AG08396 (cell line): ENCODE data around the gene FBLIM1.
A peak's percentile ranks its signal among the peaks of the same experiment; 100 is the strongest.
"Not testable (repeated sequence)": the region's sequence is repeated elsewhere in the genome, so short reads cannot be mapped to it uniquely, and the experiment has no call there.

Experiments
- DNase-seq: peaks from one replicate; pipeline ENCODE4 v3.0.0; 2012; ENCODE audit warnings: low spot score, mixed read lengths

FBLIM1 gene

GRCh38 chr1:15768388-15768787 lies 9.8 kb downstream of the FBLIM1 start:
- no peak for DNase-seq

DNA sequence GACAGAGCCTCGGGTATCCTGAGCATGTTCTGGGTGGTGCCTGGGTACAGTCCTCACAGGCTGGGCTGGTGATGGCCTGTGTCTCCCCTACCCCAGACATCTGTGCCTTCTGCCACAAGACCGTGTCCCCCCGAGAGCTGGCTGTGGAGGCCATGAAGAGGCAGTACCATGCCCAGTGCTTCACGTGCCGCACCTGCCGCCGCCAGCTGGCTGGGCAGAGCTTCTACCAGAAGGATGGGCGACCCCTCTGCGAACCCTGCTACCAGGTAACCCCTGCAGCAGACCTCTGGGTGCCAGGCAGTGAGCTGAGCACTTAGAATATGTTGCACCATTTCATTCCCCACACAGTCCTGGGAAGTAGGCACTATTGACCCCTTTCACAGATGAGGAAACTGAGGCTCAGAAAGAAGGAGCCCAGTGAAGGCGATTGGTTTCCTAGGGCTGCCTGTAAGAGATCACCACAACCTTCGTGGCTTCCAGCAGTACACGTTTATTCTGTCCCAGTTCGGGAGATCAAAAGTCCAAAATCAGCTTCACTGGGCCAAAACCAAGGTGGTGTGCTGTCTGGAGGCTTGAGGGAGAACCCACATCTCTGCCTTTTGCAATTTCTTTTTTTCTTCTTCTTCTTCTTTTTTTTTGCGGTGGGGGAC lies 11.8 kb downstream of the FBLIM1 start:
- no peak for DNase-seq

DNA sequence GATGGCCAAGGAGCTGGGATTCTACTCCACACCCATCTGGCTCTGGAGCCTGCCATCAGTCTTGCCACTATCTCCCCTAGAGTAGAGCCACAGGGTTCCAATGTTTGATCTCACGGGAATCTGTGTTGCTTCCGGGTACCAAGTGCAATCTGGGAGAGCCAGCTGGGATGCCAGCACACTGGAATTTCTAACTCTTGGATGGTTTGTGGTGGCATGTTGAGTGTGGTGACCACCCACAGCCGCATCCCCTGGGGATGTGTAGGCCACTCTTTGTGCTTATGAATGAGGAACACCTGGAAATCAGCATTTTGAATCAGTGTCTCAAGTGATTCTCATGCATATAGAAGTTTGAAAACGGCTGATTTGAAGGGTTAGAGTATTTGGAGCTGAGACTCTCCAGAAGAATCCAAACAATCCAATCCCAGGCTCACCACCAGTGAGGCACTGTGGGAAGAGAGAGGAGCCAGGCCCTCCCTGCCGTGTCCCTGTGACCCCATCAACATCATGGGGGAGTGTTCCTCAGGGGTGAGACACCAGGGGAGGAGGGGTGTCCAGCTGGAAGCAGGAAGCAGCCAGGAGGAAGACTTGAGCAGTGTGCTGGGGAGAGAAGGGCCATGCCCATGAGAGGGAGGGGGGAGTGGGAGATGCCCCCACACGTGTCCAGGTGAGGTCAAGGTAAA lies 13.4 kb downstream of the FBLIM1 start:
- no peak for DNase-seq

DNA sequence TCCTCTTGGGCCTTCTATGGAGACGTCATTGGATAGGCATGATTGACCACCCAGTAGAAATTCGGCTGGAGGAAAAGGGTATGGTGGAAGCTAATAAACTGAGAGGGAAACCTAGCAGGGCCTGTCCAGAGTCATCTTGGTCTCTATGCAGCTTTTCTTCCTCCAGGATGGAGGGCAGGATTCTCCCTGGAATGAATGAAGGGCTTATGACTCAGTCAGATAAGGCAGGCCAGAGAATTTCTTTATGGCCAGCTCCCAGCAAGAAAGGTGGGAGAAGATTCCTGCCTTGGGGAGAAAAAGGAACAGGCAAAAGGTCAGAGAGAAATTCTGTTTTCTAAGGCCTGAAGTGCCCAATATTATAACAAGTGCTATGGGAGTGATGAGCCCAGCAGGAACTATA lies 17.1 kb downstream of the FBLIM1 start:
- no peak for DNase-seq

- no peak for DNase-seq
These were observed 19.5 kb downstream of the FBLIM1 start for GRCh38 chr1:15777909-15778707.

DNA sequence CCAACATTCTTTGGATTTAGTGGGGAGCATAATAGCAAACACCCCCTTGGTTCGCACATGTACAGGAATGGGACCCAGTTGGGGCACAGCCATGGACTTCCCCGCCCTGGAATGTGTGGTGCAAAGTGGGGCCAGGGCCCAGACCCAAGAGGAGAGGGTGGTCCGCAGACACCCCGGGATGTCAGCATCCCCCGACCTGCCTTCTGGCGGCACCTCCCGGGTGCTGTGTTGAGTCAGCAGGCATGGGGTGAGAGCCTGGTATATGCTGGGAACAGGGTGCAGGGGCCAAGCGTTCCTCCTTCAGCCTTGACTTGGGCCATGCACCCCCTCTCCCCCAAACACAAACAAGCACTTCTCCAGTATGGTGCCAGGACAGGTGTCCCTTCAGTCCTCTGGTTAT lies 27.1 kb downstream of the FBLIM1 start:
- no peak for DNase-seq

GRCh38 chr1:15786581-15786980 lies 28.0 kb downstream of the FBLIM1 start:
- no peak for DNase-seq

DNA sequence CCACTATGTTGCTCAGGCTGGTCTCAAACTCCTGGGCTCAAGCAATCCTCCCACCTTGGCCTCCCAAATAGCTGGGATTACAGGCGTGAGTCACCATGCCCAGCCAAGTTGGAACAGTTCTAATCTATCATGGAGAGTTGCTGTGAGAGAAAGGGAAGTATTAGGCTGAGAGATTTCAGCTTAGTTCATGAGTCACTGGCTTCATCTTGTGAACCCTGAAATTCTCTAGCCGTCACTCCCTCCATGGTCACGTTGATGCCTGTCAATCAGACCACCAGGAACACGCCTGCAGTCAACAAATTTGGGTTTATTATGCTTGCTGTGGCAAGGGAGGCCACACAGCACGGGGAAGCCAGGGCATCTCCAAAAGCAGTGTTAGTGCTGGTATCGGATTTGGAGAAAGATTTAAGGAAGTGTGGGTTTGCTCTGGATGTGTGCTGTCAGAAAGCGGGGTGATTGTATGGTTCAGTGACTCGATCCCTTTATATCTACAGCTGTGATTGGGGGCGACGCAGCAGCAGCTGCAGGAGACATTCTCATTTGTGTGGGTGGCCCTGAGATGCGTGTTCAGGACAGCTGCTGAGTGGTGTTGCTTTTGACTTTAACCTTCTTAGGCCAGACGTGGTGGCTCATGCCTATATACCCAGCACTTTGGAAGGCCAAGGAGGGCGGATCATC lies 30.2 kb downstream of the FBLIM1 start:
- no peak for DNase-seq

DNA sequence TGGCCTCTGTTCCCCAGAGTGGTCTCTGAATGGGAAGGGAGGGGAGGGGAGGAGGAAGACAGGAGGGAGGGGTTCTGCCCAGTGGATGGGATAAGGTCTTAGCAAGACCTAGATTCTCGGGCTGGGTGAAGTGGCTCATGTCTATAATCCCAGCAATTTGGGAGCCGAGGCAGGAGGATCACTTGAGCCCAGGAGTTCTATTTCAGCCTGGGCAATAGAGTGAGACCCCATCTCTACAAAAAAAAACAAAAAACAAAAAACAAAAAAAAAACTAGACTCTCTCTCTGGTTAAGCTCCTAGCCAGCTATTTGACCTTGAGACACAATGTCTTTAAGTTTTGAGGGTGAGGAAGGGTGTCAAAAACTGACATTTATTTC lies 37.5 kb downstream of the FBLIM1 start:
- no peak for DNase-seq

DNA sequence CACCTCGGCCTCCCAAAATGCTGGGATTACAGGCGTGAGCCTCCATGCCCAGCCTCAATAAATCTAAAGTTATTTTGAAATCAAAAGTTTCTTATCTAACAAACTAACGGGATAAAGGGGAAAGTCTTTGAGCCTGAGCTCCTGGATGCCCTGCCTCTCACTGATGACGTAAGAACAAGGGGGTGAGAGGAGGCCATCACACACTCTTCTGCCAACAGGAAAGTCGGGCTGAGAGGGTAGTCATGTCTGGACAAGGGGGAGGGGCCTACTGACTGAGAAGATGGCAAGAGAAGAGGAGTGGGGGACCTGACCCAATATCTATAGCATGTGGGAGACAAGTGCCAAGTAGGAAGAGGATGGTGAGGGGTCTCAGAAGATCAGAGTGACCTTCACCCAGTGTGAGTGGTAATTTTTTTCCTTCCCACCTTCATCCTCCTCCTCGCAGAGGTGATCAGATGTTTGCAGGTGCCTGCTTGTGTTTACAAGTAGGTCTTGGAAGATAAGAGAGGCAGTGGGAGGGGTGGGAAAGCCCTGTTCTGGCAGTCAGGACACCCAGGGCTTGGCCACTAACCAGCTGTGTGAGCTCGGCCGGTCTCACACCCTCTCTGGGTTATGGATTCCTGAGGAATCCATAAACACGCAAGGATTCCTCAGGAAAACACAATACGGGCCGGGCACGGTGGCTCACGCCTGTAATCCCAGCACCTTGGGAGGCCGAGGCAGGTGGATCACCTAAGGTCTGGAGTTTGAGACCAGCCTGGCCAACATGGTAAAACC lies 39.2 kb downstream of the FBLIM1 start:
- DNase-seq = no peak

- peak; percentile 94 for DNase-seq
These were observed 40.6 kb downstream of the FBLIM1 start for GRCh38 chr1:15799004-15799867.

- DNase-seq = no peak
These were observed 41.6 kb downstream of the FBLIM1 start for GRCh38 chr1:15799928-15800835.

DNA sequence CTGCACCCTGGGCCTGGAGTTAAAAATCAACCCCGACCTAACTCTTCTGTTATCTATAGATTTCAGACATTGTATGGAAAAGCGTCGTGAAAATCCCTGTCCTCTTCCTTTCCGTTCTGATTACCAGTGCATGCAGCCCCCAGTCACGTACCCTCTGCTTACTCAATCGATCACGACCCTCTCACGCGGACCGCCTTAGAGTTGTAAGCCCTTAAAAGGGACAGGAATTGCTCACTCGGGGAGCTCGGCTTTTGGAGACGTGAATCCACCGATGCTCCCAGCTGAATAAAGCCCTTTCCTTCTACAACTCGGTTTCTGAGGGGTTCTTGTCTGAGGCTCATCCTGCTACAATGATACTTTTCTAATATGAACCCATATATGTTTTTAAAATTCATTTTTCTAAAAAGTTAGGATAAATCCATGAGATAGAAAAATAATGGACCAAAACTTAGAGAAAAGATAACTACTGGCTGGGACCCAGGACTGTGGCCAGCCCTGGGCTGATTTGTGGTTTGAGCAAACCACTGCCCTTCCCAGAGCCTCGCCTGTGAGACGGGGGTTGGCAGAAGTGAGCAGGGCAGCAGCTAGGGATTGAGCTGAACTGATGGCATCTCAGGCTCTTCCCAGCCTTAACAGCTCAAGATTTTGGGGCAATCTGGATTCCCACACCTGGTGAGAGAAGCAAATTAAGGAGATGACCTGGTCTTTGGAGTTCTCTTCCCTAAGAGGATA lies 43.8 kb downstream of the FBLIM1 start:
- DNase-seq = no peak

GRCh38 chr1:15803380-15803779 lies 44.8 kb downstream of the FBLIM1 start:
- DNase-seq = no peak

GRCh38 chr1:15804060-15804459 lies 45.5 kb downstream of the FBLIM1 start:
- no peak for DNase-seq

GRCh38 chr1:15807121-15807520 lies 48.5 kb downstream of the FBLIM1 start:
- no peak for DNase-seq

GRCh38 chr1:15807549-15807948 lies 49.0 kb downstream of the FBLIM1 start, which contains the start of gene UQCRHL:
TSS of gene UQCRHL (minus strand) at chr1:15807649. CDS start at chr1:15807649, 0 bp downstream.
- not testable (repeated sequence) for DNase-seq

- no peak for DNase-seq
These were observed 50.4 kb downstream of the FBLIM1 start for GRCh38 chr1:15808955-15809354.

GRCh38 chr1:15810073-15810472 lies 51.5 kb downstream of the FBLIM1 start:
- DNase-seq = no peak
